Esophagus (tissue), 2 donors: ENCODE results near the gene DDX5. TPM values are rescaled to one million over a fixed set of nuclear protein-coding genes. Genes with fewer than 3 reads are reported as not detected.
A peak's percentile ranks its signal among the peaks of the same experiment; 100 is the strongest.

Experiments
- H3K27ac ChIP-seq, 2 donors: one replicate each; pipeline ENCODE4 v1.5.1; 2013; ENCODE audit warnings: low read depth in 2 of 2, mild to moderate bottlenecking in 2 of 2, inconsistent platforms in 1 of 2, low read length in 1 of 2, moderate library complexity in 1 of 2
- H3K27me3 ChIP-seq, 2 donors: one replicate each; pipeline ENCODE4 v1.6.1; 2013; ENCODE audit warnings: low read length in 2 of 2, control low read depth in 1 of 2, mild to moderate bottlenecking in 1 of 2; ENCODE audit not compliant: insufficient read depth in 2 of 2, control insufficient read depth in 1 of 2
- H3K36me3 ChIP-seq, 2 donors: one replicate each; pipeline ENCODE4 v1.6.1; 2013; ENCODE audit warnings: low read length in 1 of 2; ENCODE audit not compliant: control insufficient read depth in 2 of 2, insufficient read depth in 2 of 2
- H3K4me1 ChIP-seq, 2 donors: one replicate each; pipeline ENCODE4 v1.6.1; 2013; ENCODE audit warnings: low read length in 1 of 2; ENCODE audit not compliant: control insufficient read depth in 2 of 2, insufficient read depth in 2 of 2
- H3K4me3 ChIP-seq, 2 donors: one replicate each; pipeline ENCODE4 v1.5.1; 2013; ENCODE audit warnings: low read length in 2 of 2, mild to moderate bottlenecking in 2 of 2, low read depth in 1 of 2, moderate library complexity in 1 of 2
- H3K9me3 ChIP-seq, 2 donors: one replicate each; pipeline ENCODE4 v1.6.1; 2013; ENCODE audit warnings: mild to moderate bottlenecking in 2 of 2, low read depth in 1 of 2, low read length in 1 of 2, moderate library complexity in 1 of 2; ENCODE audit not compliant: control insufficient read depth in 2 of 2, insufficient read depth in 1 of 2
- WGBS, 2 donors: extraction: QIAGEN DNeasy Blood & Tissue Kit; methylation state at CpG; one replicate each; pipeline ENCODE4 v1.1.7; 2013; 5-methylcytosine and 5-hydroxymethylcytosine counted together
- polyA plus RNA-seq, 2 donors: library from polyadenylated mRNA; stranded (reverse); fragments of 200-250 nt; gene quantifications; one replicate each; pipeline ENCODE4 v1.2.3, GENCODE V29; 2013
- donor health status: healthy with polysubstance abuse.
- donor health status: Bipolar disorder and iron deficiency.

The DDX5 gene
- polyA plus RNA-seq, result 100 to 1,000 TPM; 333 to 392 TPM

GRCh38 chr17:64506201-64506575 is at the start of gene DDX5:
Gene DDX5, minus strand, starts transcription at chr17:64506289. Its CDS starts 170 bp downstream, at chr17:64506119.
- H3K9me3 ChIP-seq, result no peaks in the 10 kb centered on the region
- H3K4me1 ChIP-seq, result no peaks in the 10 kb centered on the region
- WGBS, 2 donors, result 1% methylated on average over 31 of the region's 31 CpGs
- peak within 1 kb of the TSS; percentile 87 to 97 for H3K4me3 ChIP-seq
- peak within 1 kb of the TSS; percentile 99 for H3K27ac ChIP-seq
- H3K27me3 ChIP-seq, result no peaks in the 10 kb centered on the region
- H3K36me3 ChIP-seq, result peaks cover 10 to 18% of the 10 kb centered on the region in 2 donors

GRCh38 chr17:64555281-64555680 is 49.2 kb upstream of the DDX5 start:
- 84% methylated on average over 4 of the region's 4 CpGs for WGBS, 2 donors
- no peaks in the 10 kb centered on the region for H3K27me3 ChIP-seq
- H3K4me1 ChIP-seq, result no peaks in the 10 kb centered on the region
- peaks cover 0 to 2% of the 10 kb centered on the region in 2 donors for H3K36me3 ChIP-seq
- no peak overlapping the region for H3K4me3 ChIP-seq
- H3K9me3 ChIP-seq, result no peaks in the 10 kb centered on the region
- no peak overlapping the region for H3K27ac ChIP-seq

DNA sequence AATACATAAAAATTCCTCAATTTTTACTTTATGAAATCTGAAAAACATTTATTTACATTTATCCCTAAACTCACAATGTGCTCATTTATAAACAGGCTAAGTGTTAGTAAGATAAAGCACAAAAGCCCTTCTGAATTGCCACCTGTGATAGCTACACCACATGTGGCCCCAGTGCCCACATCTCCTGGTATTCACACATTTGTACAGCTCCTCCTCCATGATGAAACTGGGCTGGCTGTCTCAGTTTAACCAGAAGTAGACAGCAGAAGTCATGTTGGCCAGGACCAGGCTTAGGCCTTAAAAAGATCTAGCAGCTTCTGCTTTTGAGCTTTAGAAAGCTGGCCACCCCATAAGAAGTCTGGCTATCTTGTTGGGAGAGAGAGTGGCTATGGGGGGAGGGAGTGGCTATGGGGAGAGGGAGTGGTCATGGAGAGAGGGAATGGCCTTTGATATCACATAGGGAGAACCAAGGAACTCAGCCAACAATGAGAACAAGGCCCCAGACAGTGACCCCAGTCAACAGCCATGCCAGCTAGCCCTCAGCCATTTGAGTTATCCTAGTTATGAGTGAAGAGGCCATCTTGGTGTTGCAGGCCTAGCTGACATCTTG is 48.0 kb upstream of the DDX5 start:
- no peaks in the 10 kb centered on the region for H3K27me3 ChIP-seq
- no peak overlapping the region for H3K27ac ChIP-seq
- H3K9me3 ChIP-seq, result no peaks in the 10 kb centered on the region
- peaks cover 0 to 2% of the 10 kb centered on the region in 2 donors for H3K36me3 ChIP-seq
- H3K4me3 ChIP-seq, result no peak overlapping the region
- H3K4me1 ChIP-seq, result no peaks in the 10 kb centered on the region

- Histone ChIP-seq H3K27ac (no peak overlapping the region), H3K4me3 (no peak overlapping the region), H3K27me3 (no peaks in the 10 kb centered on the region), H3K36me3 (peaks cover 0 to 3% of the 10 kb centered on the region in 2 donors), H3K9me3 (no peaks in the 10 kb centered on the region), H3K4me1 (no peaks in the 10 kb centered on the region)
- WGBS, 2 donors, result 75 to 86% methylated on average over 5 of the region's 5 CpGs
Measured at GRCh38 chr17:64551461-64551860, 45.4 kb upstream of the DDX5 start.

- WGBS, 2 donors, result 82 to 86% methylated on average over 10 of the region's 10 CpGs
- Histone ChIP-seq H3K4me3 (no peak overlapping the region), H3K36me3 (peaks cover 0 to 5% of the 10 kb centered on the region in 2 donors), H3K27me3 (no peaks in the 10 kb centered on the region), H3K9me3 (no peaks in the 10 kb centered on the region), H3K4me1 (no peaks in the 10 kb centered on the region), H3K27ac (no peak overlapping the region)
Measured at GRCh38 chr17:64547319-64547718, 41.2 kb upstream of the DDX5 start.

DNA sequence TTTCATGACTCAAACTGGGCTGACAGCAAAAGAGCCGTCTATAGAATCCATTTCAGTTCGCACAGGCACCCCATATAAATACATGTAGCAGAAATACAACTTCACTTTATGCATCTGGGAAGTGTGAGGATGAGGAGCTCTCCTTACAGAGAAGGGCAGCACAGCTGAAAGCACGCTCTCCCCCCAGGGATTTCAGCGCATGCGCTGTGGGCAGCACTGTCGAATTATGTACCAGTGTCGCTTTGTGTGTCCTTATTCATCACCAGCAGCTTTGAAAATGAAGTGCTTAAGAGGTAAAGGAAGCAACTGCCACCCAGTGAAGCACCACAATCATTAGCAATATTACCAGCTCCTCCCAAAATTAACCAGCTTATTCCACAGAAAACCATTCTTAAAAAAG is 40.6 kb upstream of the DDX5 start:
- H3K36me3 ChIP-seq, result peaks cover 0 to 7% of the 10 kb centered on the region in 2 donors
- 85 to 92% methylated on average over 7 of the region's 7 CpGs for WGBS, 2 donors

GRCh38 chr17:64544742-64545141 is 38.7 kb upstream of the DDX5 start:
- 94 to 100% methylated on average over 2 of the region's 2 CpGs for WGBS, 2 donors
- Histone ChIP-seq H3K27ac (no peak overlapping the region), H3K36me3 (peaks cover 4 to 8% of the 10 kb centered on the region in 2 donors), H3K9me3 (no peaks in the 10 kb centered on the region), H3K27me3 (no peaks in the 10 kb centered on the region), H3K4me3 (no peak overlapping the region), H3K4me1 (no peaks in the 10 kb centered on the region)

More for the DNA sequence above, 40.6 kb upstream of the DDX5 start:
- H3K9me3 ChIP-seq, result no peaks in the 10 kb centered on the region
- H3K27me3 ChIP-seq, result no peaks in the 10 kb centered on the region
- no peak overlapping the region for H3K27ac ChIP-seq
- no peak overlapping the region for H3K4me3 ChIP-seq
- H3K4me1 ChIP-seq, result no peaks in the 10 kb centered on the region

DNA sequence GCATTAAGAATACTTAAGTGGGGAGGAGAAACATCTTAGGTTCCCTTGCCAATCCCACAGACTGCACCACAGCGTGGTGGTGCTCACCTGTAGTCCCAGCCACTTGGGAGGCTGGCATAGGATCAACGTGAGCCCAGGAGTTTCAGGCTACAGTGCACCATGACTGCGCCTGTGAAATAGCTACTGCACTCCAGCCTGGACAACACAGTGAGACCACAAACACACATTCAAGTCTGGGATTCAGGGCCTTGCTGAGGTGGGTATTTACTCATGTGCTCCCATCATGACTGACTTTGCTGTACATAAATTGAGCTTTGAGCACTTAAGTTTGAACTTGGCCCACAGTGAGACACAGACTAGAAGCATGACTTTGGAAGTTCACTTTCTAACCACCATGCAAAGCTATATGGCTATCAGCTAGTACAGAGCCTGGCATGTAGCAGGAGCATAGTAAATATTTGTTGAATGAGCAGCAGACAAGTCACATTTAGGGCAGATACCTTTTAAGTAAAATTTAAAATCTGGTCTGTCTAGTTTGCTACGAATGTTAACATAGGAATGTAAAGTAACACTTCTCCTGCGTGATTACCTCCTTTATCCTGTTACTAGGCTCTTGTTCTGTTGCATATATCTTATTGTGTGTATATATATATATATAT is 34.2 kb upstream of the DDX5 start:
- H3K27ac ChIP-seq, result no peak overlapping the region
- H3K9me3 ChIP-seq, result no peaks in the 10 kb centered on the region
- H3K36me3 ChIP-seq, result peaks cover 5 to 6% of the 10 kb centered on the region in 2 donors
- H3K27me3 ChIP-seq, result no peaks in the 10 kb centered on the region
- H3K4me1 ChIP-seq, result no peaks in the 10 kb centered on the region
- H3K4me3 ChIP-seq, result no peak overlapping the region
- 89 to 92% methylated on average over 5 of the region's 5 CpGs for WGBS, 2 donors

- Histone ChIP-seq H3K27ac (no peak overlapping the region), H3K27me3 (no peaks in the 10 kb centered on the region), H3K4me3 (no peak overlapping the region), H3K9me3 (no peaks in the 10 kb centered on the region), H3K36me3 (peaks cover 9 to 11% of the 10 kb centered on the region in 2 donors), H3K4me1 (no peaks in the 10 kb centered on the region)
- WGBS, 2 donors, result 86 to 90% methylated on average over 7 of the region's 7 CpGs
Measured at GRCh38 chr17:64538508-64539130, 32.5 kb upstream of the DDX5 start.
